ENCODE measurements around the gene STK32B.

STK32B gene

GRCh38 chr4:5474756-5475155 is 423.5 kb downstream of the STK32B start:
- TF ChIP-seq ZFX (IDR thresholded peaks at IDR 0.05) (no peak), CTCF (conservative IDR thresholded peaks at IDR 0.05) (no peak)
- H3K27ac ChIP-seq = no peak overlapping the region

DNA sequence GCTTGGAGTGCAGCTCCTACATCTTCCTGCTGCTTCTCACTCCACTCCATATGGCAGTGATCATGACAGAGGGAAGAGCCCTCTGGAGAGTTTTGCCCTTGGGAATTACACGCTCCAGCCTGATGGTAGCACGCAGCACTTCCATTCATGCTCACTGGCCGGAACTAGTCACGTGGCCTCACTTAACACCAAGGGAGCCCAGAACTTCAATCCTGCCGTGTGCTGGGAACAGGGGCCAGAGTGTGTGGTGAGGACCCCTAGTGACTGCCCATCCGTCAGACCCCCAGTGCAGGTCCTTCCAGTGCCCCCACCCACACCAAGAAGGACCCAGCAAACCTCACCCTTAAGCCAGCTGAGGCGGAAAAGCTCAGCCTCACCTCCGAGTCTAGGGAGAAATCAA is 426.3 kb downstream of the STK32B start:
- no peak for TF ChIP-seq CTCF (conservative IDR thresholded peaks at IDR 0.05)
- no peak for TF ChIP-seq ZFX (IDR thresholded peaks at IDR 0.05)
- no peak overlapping the region for H3K27ac ChIP-seq

- no peak overlapping the region for H3K27ac ChIP-seq
- no peak for TF ChIP-seq ZFX (IDR thresholded peaks at IDR 0.05)
- TF ChIP-seq CTCF (conservative IDR thresholded peaks at IDR 0.05) = no peak
Observed at GRCh38 chr4:5478169-5478568, 426.9 kb downstream of the STK32B start.

DNA sequence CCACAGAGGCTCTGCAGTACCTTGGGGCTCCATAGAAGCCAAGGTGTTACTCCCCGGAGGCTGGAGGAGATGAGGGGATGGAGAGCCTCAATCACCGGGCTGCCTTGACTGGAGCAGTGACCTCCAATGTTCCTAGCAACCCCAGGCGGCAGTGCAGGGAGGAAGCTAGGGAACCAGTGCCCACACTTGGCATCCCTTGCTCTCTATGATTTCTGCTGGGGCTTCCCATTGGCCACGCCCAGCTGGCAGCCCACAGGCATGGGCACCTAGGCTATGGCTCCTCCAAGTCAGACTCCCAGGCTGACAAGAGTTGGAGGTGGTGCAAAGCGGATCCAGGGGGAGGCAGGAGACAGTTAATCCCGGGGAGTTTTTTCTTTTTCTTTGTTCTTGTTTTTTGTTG is 427.4 kb downstream of the STK32B start:
- TF ChIP-seq ZFX (IDR thresholded peaks at IDR 0.05) = no peak
- no peak overlapping the region for H3K27ac ChIP-seq

- TF ChIP-seq CTCF (conservative IDR thresholded peaks at IDR 0.05) (no peak), ZFX (IDR thresholded peaks at IDR 0.05) (no peak)
- no peak overlapping the region for H3K27ac ChIP-seq
Observed at GRCh38 chr4:5479518-5480060, 428.3 kb downstream of the STK32B start.

DNA sequence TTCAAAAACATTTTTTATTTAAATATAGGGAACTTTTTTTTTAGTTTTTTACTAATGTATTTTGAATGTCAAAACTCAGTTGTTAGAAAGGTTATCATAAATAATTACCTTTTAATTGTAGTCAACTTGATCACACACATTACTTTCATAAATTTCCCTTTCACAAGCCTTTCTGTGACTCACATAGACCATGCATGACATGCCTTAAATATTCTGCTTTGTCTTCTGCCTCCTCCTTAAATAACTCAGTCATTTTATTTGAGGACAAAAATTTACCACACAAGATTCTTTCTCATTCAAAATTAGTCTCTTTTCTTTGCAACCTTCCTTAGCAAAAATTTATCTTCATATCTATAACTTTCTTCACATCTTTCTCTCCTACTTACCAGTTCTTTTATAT is 437.1 kb downstream of the STK32B start:
- TF ChIP-seq ZFX (IDR thresholded peaks at IDR 0.05) (no peak), CTCF (conservative IDR thresholded peaks at IDR 0.05) (no peak)
- no peak overlapping the region for H3K27ac ChIP-seq

DNA sequence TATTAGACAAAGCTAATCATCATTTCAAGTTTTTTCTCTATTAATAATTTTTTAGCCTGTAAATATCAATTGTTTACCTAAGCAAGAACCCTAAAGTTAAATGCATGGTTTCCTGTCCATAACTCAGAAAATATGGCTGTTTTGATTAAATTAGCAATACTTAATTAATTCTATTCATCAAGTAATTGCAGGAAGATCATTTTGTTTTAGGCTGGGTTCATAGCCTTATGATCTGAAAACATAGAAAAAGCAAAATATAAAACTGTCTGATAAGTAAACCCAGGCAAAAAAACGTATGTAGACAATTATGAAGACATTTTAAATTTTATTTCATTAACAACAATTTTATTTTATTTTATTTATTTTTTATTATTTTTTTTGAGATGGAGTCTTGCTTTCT is 438.0 kb downstream of the STK32B start:
- H3K27ac ChIP-seq = no peak overlapping the region
- no peak for TF ChIP-seq CTCF (conservative IDR thresholded peaks at IDR 0.05)
- no peak for TF ChIP-seq ZFX (IDR thresholded peaks at IDR 0.05)

DNA sequence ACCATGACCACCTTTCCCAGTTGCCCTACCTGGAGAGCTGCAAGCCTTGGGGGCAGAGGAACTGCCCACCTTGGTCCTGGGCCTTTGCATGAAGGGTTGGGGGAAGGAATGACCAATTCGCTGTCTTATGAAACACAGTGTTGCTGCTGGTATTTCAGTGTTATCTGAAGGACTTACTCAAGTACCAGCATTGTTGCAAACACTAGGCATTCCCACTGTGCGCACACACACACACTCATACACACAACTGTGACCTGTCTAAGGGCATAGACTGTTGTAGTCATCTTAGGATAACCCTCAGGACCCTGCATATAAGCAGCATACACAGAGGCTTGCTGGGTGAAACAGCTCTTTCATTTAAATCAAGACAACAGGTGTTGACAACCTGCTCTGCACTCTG is 446.2 kb downstream of the STK32B start:
- H3K27ac ChIP-seq = no peak overlapping the region
- TF ChIP-seq CTCF (conservative IDR thresholded peaks at IDR 0.05) (no peak), ZFX (IDR thresholded peaks at IDR 0.05) (no peak)

All from C4-2B (cell line).